GM12801 (cell line): Measurements from ENCODE around the gene CES4A.

Experiments used
- CTCF ChIP-seq: IDR thresholded peaks from one replicate; pipeline ENCODE4 v1.5.1; 2011; ENCODE audit warnings: control low read depth; ENCODE audit not compliant: insufficient read length; ENCODE audit errors: extremely low read depth

The CES4A gene

GRCh38 chr16:66946541-66946940 is 41.8 kb upstream of the CES4A start:
- TF ChIP-seq CTCF = no peak

GRCh38 chr16:66946974-66947301 is 41.5 kb upstream of the CES4A start:
- TF ChIP-seq CTCF = no peak

- no peak for TF ChIP-seq CTCF
These were observed 40.9 kb upstream of the CES4A start for GRCh38 chr16:66947302-66948065.

GRCh38 chr16:66948134-66948836 is 40.1 kb upstream of the CES4A start:
- no peak for TF ChIP-seq CTCF

- no peak for TF ChIP-seq CTCF
These were observed 39.6 kb upstream of the CES4A start for GRCh38 chr16:66948837-66949225.

- no peak for TF ChIP-seq CTCF
These were observed 38.9 kb upstream of the CES4A start for GRCh38 chr16:66949472-66949871.

- TF ChIP-seq CTCF = no peak
These were observed 38.0 kb upstream of the CES4A start for GRCh38 chr16:66950437-66950836.
